OCI-LY7 (cell line): ENCODE data around the gene ARHGAP31. TPM values are rescaled to one million over a fixed set of nuclear protein-coding genes. Genes with fewer than 3 reads are reported as not detected.

ENCODE experiments used
- BruUV-seq: library from RNA; stranded (reverse); fragments of 400-500 nt; replicated peaks from 2 replicates; lab custom pipeline; 2021; lab: Mats Ljungman, UMichigan
- CTCF ChIA-PET: fragments of 300-600 bp; sonication (Branson Sonifier 250); formaldehyde crosslinking; loops from one replicate; lab custom pipeline; 2022; ENCODE audit warnings: antibody characterized with exemption; ENCODE audit not compliant: unreplicated experiment; lab: Charles Lee
- POLR2A ChIA-PET: fragments of 300-600 bp; sonication (Branson Sonifier 250); formaldehyde crosslinking; loops from one replicate; lab custom pipeline; 2022; ENCODE audit warnings: antibody characterized with exemption; lab: Charles Lee
- DNase-seq: peaks from one replicate; pipeline ENCODE4 v3.0.0-alpha.2; 2015; ENCODE audit warnings: low spot score
- H2AFZ ChIP-seq: fragments of 200-600 bp; sonication (generic), shearing (Covaris generic); 2 replicates; pipeline ENCODE4 v1.6.1; 2014; ENCODE audit warnings: mild to moderate bottlenecking, antibody characterized with exemption, low read length, moderate library complexity
- H3K27ac ChIP-seq: fragments of 200-600 bp; sonication (generic); 2 replicates; pipeline ENCODE4 v1.5.1; 2014; ENCODE audit warnings: mixed run types, low read depth, mild to moderate bottlenecking, moderate library complexity, low read length, inconsistent platforms; ENCODE audit not compliant: poor library complexity, severe bottlenecking
- H3K36me3 ChIP-seq: fragments of 200-600 bp; sonication (generic); 2 replicates; pipeline ENCODE4 v1.6.1; 2014; ENCODE audit warnings: mild to moderate bottlenecking, antibody characterized with exemption, low read length, moderate library complexity, mixed read lengths; ENCODE audit not compliant: insufficient read depth
- H3K4me1 ChIP-seq: fragments of 200-600 bp; sonication (generic); 2 replicates; pipeline ENCODE4 v1.5.1; 2014; ENCODE audit warnings: mild to moderate bottlenecking, low read length; ENCODE audit not compliant: insufficient read depth, poor library complexity, severe bottlenecking
- H3K4me2 ChIP-seq: fragments of 200-600 bp; sonication (generic); 2 replicates; pipeline ENCODE4 v1.6.1; 2014; ENCODE audit warnings: mild to moderate bottlenecking, low read length
- H3K4me3 ChIP-seq: fragments of 200-600 bp; sonication (generic); 2 replicates; pipeline ENCODE4 v1.5.1; 2014; ENCODE audit warnings: mild to moderate bottlenecking, low read depth, low read length; ENCODE audit not compliant: poor library complexity, severe bottlenecking
- H3K79me2 ChIP-seq: fragments of 200-600 bp; sonication (generic); 2 replicates; pipeline ENCODE4 v1.6.1; 2016; ENCODE audit warnings: low read depth, mild to moderate bottlenecking, low read length, moderate library complexity, mixed read lengths; ENCODE audit not compliant: insufficient read depth
- H3K9me2 ChIP-seq: fragments of 200-600 bp; sonication (generic); 2 replicates; pipeline ENCODE4 v1.6.1; 2016; ENCODE audit warnings: mild to moderate bottlenecking, low read length, mixed read lengths; ENCODE audit not compliant: insufficient read depth
- H3K9me3 ChIP-seq: fragments of 200-600 bp; sonication (generic); 2 replicates; pipeline ENCODE4 v1.6.1; 2014; ENCODE audit warnings: mild to moderate bottlenecking, mixed run types, low read length, mixed read lengths
- H4K20me1 ChIP-seq: fragments of 200-600 bp; sonication (generic); 2 replicates; pipeline ENCODE4 v1.6.1; 2014; ENCODE audit warnings: mild to moderate bottlenecking, antibody characterized with exemption, low read length, moderate library complexity, mixed read lengths; ENCODE audit not compliant: insufficient read depth
- EZH2phosphoT487 ChIP-seq: fragments of 200-600 bp; sonication (generic); IDR thresholded peaks from 2 replicates; pipeline ENCODE4 v1.6.1; 2018; ENCODE audit warnings: low read depth, borderline replicate concordance, mild to moderate bottlenecking, mixed run types, antibody characterized with exemption, low read length, moderate library complexity, mixed read lengths
- intact Hi-C: fragments of 100-400 bp; cut with micrococcal nuclease; formaldehyde crosslinking; loops from one replicate; pipeline ENCODE4 v1.10.0; 2022; ENCODE audit not compliant: unreplicated experiment
- total RNA-seq, 2 experiments: library from RNA; depleted of rRNA in 1 of 2; stranded (reverse); fragments of >200 nt in 1 of 2; shearing (Covaris generic) in 1 of 2; gene quantifications; 2 replicates each; pipeline ENCODE4 v1.2.3, GENCODE V29; 2014 to 2022
- TF ChIP-seq, protein P1 (sequence below): fragments of 200-600 bp; sonication (generic); conservative IDR thresholded peaks from 2 replicates; pipeline ENCODE4 v1.5.1; 2014; ENCODE audit warnings: mild to moderate bottlenecking, antibody characterized with exemption, low read length, moderate library complexity, mixed read lengths

The ARHGAP31 gene
- total RNA-seq, 2 experiments from 2014 or later, result 2.8 to 4.1 TPM

GRCh38 chr3:119359476-119360326 lies 65.5 kb downstream of the ARHGAP31 start:
- Histone ChIP-seq H3K9me2 (no peaks in the 10 kb centered on the region), H3K4me3 (no peak overlapping the region), H3K27ac (no peak overlapping the region), H4K20me1 (no peaks in the 10 kb centered on the region), H3K4me2 (peak overlapping the region; percentile 55), H3K9me3 (no peaks in the 10 kb centered on the region), H3K4me1 (peaks cover 16% of the 10 kb centered on the region), H3K36me3 (no peaks in the 10 kb centered on the region), H3K79me2 (no peaks in the 10 kb centered on the region), H2AFZ (peak overlapping the region; percentile 66)
- TF ChIP-seq, protein P1, sequence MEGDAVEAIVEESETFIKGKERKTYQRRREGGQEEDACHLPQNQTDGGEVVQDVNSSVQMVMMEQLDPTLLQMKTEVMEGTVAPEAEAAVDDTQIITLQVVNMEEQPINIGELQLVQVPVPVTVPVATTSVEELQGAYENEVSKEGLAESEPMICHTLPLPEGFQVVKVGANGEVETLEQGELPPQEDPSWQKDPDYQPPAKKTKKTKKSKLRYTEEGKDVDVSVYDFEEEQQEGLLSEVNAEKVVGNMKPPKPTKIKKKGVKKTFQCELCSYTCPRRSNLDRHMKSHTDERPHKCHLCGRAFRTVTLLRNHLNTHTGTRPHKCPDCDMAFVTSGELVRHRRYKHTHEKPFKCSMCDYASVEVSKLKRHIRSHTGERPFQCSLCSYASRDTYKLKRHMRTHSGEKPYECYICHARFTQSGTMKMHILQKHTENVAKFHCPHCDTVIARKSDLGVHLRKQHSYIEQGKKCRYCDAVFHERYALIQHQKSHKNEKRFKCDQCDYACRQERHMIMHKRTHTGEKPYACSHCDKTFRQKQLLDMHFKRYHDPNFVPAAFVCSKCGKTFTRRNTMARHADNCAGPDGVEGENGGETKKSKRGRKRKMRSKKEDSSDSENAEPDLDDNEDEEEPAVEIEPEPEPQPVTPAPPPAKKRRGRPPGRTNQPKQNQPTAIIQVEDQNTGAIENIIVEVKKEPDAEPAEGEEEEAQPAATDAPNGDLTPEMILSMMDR, result no peak
- TF ChIP-seq EZH2phosphoT487, result no peak
- intact Hi-C loops, result loop anchor here (10.0 kb wide), 1 partner anchor 475 kb away; no protein-coding TSS in a partner anchor
- ChIA-PET CTCF (no interaction called here), POLR2A (interaction anchor here (0.7 kb wide), 1 partner anchor 14 kb away, joined by 4 read pairs; no protein-coding TSS in a partner anchor)
- peak; percentile 47 for DNase-seq
- BruUV-seq, result no TSS peak

- DNase-seq, result no peak
- no peaks in the 10 kb centered on the region for H3K36me3 ChIP-seq
- H2AFZ ChIP-seq, result no peak overlapping the region
- BruUV-seq, result no TSS peak
- H4K20me1 ChIP-seq, result no peaks in the 10 kb centered on the region
- TF ChIP-seq EZH2phosphoT487, result no peak
- TF ChIP-seq, protein P1, result no peak
- ChIA-PET CTCF (no interaction called here), POLR2A (interaction anchor here (0.6 to 1.0 kb wide), 4 partner anchors 11 to 236 kb away, joined by 3 to 6 read pairs (median 4); no protein-coding TSS in a partner anchor)
- peaks cover 16% of the 10 kb centered on the region for H3K4me1 ChIP-seq
- no peak overlapping the region for H3K4me3 ChIP-seq
- H3K4me2 ChIP-seq, result no peak overlapping the region
- no peaks in the 10 kb centered on the region for H3K9me2 ChIP-seq
- no peak overlapping the region for H3K27ac ChIP-seq
- intact Hi-C loops, result no loop called here
- H3K79me2 ChIP-seq, result no peaks in the 10 kb centered on the region
- H3K9me3 ChIP-seq, result no peaks in the 10 kb centered on the region
Observed at GRCh38 chr3:119360736-119361462, 66.7 kb downstream of the ARHGAP31 start.
